Left colon (tissue), 2 donors: ENCODE measurements around the gene AGTPBP1. TPM values are rescaled to one million over a fixed set of nuclear protein-coding genes. Genes with fewer than 3 reads are reported as not detected.
A peak's percentile ranks its signal among the peaks of the same experiment; 100 is the strongest.
"Not testable (repeated sequence)": the region's sequence is repeated elsewhere in the genome, so short reads cannot be mapped to it uniquely, and the experiment has no call there.

ENCODE experiments used
- ATAC-seq: fragments of 200-7000 bp; cut with Tn5 transposase; one replicate; pipeline ENCODE4 v1.9.1; 2020; ENCODE audit warnings: mild to moderate bottlenecking, moderate library complexity
- DNase-seq, 2 donors: peaks; one replicate each; pipeline ENCODE4 v3.0.0-alpha.2; 2020
- intact Hi-C, 2 donors: fragments of 100-400 bp; cut with DNase I in 1 of 2; cut with micrococcal nuclease in 1 of 2; formaldehyde crosslinking; loops; one replicate each; pipeline versions ENCODE4 v1.11.2 to v1.14.0; 2022; cut with DNase I, micrococcal nuclease
- long read RNA-seq: library from polyadenylated mRNA; unstranded; transcript quantifications from one replicate; pipeline ENCODE4 v2.0.0, GENCODE V29; 2021
- total RNA-seq, 2 donors: library from RNA; stranded (reverse); fragmentation: NEBNext Ultra II Directional; extraction: Animal tissue kit (Norgen Biotek cat#: 25700); gene quantifications; one replicate each; pipeline ENCODE4 v1.2.1, GENCODE V29; 2021
- donor health status: DM: no; HTN: no; CAD: no.
- donor health status: DM: yes; HTN: yes; CAD: no.

Gene AGTPBP1, protein sequence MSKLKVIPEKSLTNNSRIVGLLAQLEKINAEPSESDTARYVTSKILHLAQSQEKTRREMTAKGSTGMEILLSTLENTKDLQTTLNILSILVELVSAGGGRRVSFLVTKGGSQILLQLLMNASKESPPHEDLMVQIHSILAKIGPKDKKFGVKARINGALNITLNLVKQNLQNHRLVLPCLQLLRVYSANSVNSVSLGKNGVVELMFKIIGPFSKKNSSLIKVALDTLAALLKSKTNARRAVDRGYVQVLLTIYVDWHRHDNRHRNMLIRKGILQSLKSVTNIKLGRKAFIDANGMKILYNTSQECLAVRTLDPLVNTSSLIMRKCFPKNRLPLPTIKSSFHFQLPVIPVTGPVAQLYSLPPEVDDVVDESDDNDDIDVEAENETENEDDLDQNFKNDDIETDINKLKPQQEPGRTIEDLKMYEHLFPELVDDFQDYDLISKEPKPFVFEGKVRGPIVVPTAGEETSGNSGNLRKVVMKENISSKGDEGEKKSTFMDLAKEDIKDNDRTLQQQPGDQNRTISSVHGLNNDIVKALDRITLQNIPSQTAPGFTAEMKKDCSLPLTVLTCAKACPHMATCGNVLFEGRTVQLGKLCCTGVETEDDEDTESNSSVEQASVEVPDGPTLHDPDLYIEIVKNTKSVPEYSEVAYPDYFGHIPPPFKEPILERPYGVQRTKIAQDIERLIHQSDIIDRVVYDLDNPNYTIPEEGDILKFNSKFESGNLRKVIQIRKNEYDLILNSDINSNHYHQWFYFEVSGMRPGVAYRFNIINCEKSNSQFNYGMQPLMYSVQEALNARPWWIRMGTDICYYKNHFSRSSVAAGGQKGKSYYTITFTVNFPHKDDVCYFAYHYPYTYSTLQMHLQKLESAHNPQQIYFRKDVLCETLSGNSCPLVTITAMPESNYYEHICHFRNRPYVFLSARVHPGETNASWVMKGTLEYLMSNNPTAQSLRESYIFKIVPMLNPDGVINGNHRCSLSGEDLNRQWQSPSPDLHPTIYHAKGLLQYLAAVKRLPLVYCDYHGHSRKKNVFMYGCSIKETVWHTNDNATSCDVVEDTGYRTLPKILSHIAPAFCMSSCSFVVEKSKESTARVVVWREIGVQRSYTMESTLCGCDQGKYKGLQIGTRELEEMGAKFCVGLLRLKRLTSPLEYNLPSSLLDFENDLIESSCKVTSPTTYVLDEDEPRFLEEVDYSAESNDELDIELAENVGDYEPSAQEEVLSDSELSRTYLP
- 10 to 100 TPM; 11.4 to 14.0 TPM for total RNA-seq
- long read RNA-seq, full-length matches to known transcripts = 1 of 5 reads
- long read RNA-seq, partial matches to known transcripts = 2 of 5 reads
- long read RNA-seq, other reads (novel, unspliced or antisense) = 2 of 5 reads

DNA sequence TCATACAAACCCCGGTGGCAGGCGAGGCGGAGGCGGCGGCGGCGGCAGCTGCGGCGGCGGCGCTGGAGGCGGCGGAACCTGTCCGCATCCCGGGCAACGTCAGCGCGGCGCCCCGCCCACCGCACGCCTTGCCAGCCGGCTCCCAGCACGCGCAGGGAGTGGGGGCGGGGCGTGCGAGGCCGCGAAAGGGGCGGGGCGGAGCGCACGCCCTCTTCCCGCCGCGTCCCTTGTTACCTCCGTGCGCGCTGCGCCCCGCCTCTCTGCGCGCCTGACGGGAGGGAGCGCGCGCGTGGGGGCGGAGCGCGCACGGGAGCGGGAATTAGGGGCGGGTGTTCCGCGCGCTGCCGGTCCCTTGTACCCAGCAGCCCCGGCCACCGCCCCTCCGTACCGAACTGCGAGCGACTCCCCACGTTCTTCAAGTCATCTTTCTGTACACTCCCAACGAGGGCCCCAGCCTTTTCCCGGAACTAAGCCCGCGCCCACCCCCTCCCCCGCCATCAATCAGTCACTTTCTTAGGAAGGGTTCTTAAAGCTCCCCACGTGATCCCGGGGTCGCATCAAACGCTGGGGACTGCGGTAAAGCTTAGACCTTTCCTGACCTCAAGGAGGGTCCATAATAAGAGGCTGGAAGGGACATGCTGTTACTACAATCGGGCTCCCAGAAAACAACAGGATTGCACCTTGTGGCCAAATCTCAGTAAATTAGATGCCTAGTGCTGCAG lies at the start of gene AGTPBP1:
Gene AGTPBP1, minus strand, starts transcription at position 80 of the 722 bp plus-strand sequence. CDS start 29,421 bp downstream, outside the sequence.
- peak; percentile 95 for ATAC-seq
- peak; percentile 93 to 99 for DNase-seq
- intact Hi-C loops = no loop called here

DNA sequence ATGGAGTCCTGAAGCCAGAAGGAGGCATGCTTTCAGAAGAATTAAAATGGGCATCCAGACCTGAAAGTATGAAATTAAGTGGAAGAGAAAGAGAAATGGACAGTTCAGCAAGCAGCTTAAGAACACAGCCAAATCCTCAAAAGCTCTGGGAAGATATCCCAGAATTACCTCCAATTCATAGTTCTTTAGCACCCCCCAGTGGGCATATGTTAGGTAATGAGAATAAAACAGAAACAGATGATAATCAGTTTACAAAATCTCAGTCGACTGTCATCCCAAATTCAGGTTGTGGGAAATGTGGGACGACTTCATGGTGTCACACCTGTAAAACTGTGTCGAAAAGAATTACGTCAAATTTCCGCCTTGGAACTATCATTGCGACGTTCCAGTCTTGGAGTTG lies 44.4 kb upstream of the AGTPBP1 start:
- ATAC-seq = peak; percentile 70
- not testable (repeated sequence) for DNase-seq
- intact Hi-C loops = loop anchor here in 1 of 2 donors (5.0 kb wide), 1 partner anchor 89 kb away; no protein-coding TSS in a partner anchor

DNA sequence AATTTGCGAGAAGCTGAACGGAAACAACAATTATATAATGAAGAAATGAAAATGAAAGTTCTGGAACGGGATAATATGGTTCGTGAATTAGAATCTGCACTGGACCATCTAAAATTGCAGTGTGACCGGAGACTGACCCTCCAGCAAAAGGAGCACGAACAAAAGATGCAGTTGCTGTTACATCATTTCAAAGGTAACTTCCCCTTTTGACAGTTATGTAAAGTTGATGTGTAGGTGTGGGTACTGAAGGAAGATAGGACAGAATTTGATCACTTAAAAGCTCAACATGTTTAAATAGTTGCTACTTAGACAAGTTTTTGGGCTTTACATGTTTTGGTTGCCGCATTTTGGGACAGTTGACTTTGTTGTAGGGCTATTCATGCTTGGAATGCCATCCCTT lies 32.1 kb upstream of the AGTPBP1 start:
- ATAC-seq = not testable (repeated sequence)

GRCh38 chr9:85761802-85762201 lies 20.0 kb upstream of the AGTPBP1 start:
- ATAC-seq, DNase-seq, intact Hi-C loops: not testable (repeated sequence)

More for the DNA sequence above, 32.1 kb upstream of the AGTPBP1 start:
- DNase-seq, intact Hi-C loops: not testable (repeated sequence)

DNA sequence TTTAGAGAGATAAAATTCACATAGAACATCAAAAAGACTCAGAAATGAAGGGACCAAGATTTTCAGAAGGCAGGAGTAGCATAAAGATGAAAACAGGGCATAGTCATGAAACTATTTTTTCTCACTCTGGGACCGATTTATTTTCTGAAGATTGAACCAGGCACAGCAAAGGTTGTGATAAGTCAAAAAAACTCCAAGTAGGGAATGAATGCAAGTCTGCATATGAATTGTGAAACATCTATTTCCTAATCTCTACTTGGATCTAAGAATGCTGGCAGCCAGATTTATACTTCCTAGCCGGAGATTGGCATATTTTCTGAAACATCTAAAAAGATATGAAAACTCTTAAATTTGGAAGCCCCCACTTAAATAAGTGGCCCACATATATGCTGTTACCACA lies 16.0 kb upstream of the AGTPBP1 start:
- intact Hi-C loops, DNase-seq: not testable (repeated sequence)

GRCh38 chr9:85756216-85756615 lies 14.5 kb upstream of the AGTPBP1 start:
- intact Hi-C loops, ATAC-seq, DNase-seq: not testable (repeated sequence)

More for the DNA sequence above, 16.0 kb upstream of the AGTPBP1 start:
- not testable (repeated sequence) for ATAC-seq

- DNase-seq (no peak), ATAC-seq (no peak)
- intact Hi-C loops = no loop called here
Observed at GRCh38 chr9:85746309-85746708, 4.6 kb upstream of the AGTPBP1 start.

- intact Hi-C loops = no loop called here
- ATAC-seq (no peak), DNase-seq (no peak)
Observed at GRCh38 chr9:85745203-85745602, 3.4 kb upstream of the AGTPBP1 start.

- no peak for ATAC-seq
Observed at GRCh38 chr9:85744480-85744879, 2.7 kb upstream of the AGTPBP1 start.

GRCh38 chr9:85743275-85744128 lies 1.7 kb upstream of the AGTPBP1 start:
- DNase-seq (peak; percentile 47 to 67), ATAC-seq (peak; percentile 48)
- intact Hi-C loops = no loop called here

More at GRCh38 chr9:85744480-85744879, 2.7 kb upstream of the AGTPBP1 start:
- intact Hi-C loops = no loop called here
- DNase-seq = no peak

DNA sequence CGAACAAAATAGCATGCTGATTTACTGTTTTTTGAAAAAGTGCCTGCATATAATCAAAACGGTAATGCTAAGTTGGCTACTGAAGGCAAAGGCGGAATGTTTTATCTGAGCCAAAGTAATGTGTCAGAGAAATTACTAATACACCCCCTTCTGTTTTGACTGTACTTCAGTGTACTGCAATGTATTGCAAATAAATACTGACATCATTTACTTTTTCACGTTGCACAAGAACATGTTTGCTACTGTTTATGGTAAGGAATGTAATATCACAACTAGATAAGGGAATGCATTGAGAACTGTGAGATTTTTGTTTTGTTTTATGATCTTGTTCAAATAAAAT lies 813 bp upstream of the AGTPBP1 start:
- no peak for DNase-seq
- intact Hi-C loops = no loop called here
- no peak for ATAC-seq

DNA sequence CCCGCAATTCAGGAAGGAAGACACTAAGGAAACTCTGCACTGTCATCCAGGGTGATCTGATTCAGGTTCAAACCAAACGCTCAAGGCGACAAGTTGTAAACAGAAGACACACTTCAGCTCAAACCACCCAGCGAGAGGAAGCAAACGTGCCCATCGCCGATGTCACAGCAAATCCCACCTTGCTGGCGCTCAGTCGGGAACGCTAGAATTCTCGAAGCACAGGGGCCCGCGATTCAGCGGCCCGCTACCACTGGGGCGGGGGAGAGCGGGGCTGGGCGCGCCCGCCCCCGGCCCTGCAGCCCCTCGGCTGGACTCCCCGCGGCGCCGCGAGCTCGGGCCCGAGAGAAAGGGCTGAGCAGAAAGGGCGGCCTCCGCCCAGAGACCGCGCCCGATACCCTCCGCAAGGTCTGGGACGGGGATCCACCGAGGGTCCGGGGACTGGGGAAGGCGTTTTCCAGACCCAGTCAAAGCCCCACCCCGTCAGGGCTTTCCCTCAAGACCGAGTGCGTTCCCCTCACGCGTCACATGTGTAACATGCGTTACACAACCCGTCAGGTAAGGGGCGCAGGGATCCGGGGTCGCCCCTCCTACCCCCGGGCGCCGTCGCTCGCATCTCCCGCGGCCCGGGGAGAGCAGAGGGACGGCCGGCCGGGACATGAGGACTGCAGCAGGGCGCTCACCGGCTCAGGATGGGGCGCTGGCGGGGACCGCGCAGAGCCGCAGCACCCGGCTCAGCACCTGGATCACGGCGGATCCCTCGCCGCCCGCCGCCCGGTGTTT lies 469 bp downstream of the AGTPBP1 start:
- DNase-seq = peak; percentile 51 to 60
- ATAC-seq = peak; percentile 31
- intact Hi-C loops = no loop called here

DNA sequence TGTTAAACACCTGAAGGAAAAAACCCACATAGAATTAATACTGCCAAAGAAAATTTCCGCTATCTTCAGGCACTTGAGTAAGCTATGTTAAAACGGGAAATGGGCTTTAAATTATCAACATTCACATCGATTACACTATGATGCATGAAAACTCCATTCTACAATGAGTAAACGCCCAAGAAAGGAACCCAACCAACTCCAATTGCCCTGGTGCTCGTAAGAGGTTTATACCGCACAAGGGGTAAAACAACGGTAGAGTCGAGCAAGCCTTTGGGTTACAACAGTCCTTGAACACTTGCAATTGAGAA lies 1.0 kb downstream of the AGTPBP1 start:
- no peak for ATAC-seq

GRCh38 chr9:85738509-85738908 lies 3.2 kb downstream of the AGTPBP1 start:
- ATAC-seq (no peak), DNase-seq (no peak)
- intact Hi-C loops = no loop called here

More for the DNA sequence above, 1.0 kb downstream of the AGTPBP1 start:
- no peak for DNase-seq
- intact Hi-C loops = no loop called here

DNA sequence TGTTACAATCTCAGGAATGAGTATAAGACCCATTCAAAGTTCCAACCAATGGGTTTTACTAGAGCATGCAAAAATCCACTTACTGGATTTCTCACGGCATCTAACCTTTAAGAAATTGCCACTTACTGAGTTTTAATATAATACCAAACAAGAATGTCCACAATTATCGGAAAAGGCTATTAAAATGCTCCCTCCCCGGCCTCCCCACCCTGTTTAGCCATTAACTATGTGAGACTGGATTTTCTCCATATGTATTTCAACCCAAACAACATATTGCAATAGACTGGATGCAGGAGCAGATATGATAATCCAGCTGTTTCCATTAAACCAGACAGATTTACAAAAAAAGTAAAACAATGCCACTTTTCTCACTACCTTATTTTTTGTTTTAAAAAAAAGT lies 4.1 kb downstream of the AGTPBP1 start:
- intact Hi-C loops = no loop called here
- no peak for ATAC-seq
- no peak for DNase-seq

GRCh38 chr9:85730916-85731630 lies 10.7 kb downstream of the AGTPBP1 start:
- ATAC-seq = no peak
- intact Hi-C loops = no loop called here
- no peak for DNase-seq
